GM12878 (cell line): ENCODE data around the gene ESYT3.

Experiments used
- EZH2 ChIP-seq: IDR thresholded peaks from 2 replicates; pipeline ENCODE4 v1.6.1; 2012; ENCODE audit warnings: low read depth, mild to moderate bottlenecking, control low read depth, inconsistent platforms, low read length, borderline replicate concordance; ENCODE audit not compliant: control insufficient read depth
- NFYA ChIP-seq: IDR thresholded peaks from 2 replicates; pipeline ENCODE4 v1.6.1; 2011; ENCODE audit warnings: low read depth, mild to moderate bottlenecking, low read length, improper control_type of control experiment, borderline replicate concordance
- POLR2A ChIP-seq: IDR thresholded peaks from 2 replicates; pipeline ENCODE4 v1.6.1; 2011; ENCODE audit warnings: low read depth, mild to moderate bottlenecking, low read length
- YY1 ChIP-seq: IDR thresholded peaks from 2 replicates; pipeline ENCODE4 v1.6.1; 2011; ENCODE audit warnings: low read depth, mild to moderate bottlenecking, low read length

GRCh38 chr3:138389144-138389601, 45.2 kb upstream of the ESYT3 start:
- no peak for TF ChIP-seq YY1
- TF ChIP-seq POLR2A = no peak
- no peak for TF ChIP-seq NFYA
- no peak for TF ChIP-seq EZH2
